ENCODE measurements around the gene SYT2. TPM values are rescaled to one million over a fixed set of nuclear protein-coding genes. Genes with fewer than 3 reads are reported as not detected.

Gene SYT2
- total and polyA plus RNA-seq, 9 of the 15 experiments (the other 6 are each of a cell fraction or from before 2014, with no cell fraction given): not detected

GRCh38 chr1:202692959-202693555 is 17.2 kb downstream of the SYT2 start (continued):
- TF ChIP-seq BCL6 (CRISPR knock-in tag; IDR thresholded peaks at IDR 0.05) (peak; percentile 17; the same call in 1 of the 2 replicates), ZNF143 (CRISPR knock-in tag; IDR thresholded peaks at IDR 0.05) (peak; percentile 41; the same call in 1 of the 2 replicates), NR2C2 (CRISPR knock-in tag; IDR thresholded peaks at IDR 0.05) (peak; percentile 71; the same call in 1 of the 2 replicates), NR2C2 (tag; IDR thresholded peaks at IDR 0.05) (no peak), EHMT2 (IDR thresholded peaks at IDR 0.05) (peak; percentile 99), SRF (CRISPR knock-in tag; IDR thresholded peaks at IDR 0.05) (peak in 1 of 2 experiments; percentile 65; a peak in 1 of 4 replicates), VEZF1 (CRISPR knock-in tag; IDR thresholded peaks at IDR 0.05) (peak; percentile 45), ETV5 (CRISPR knock-in tag; IDR thresholded peaks at IDR 0.05; ENCODE audit: low read depth) (0 out of 2 replicates have a peak, but pooled peaks have one; percentile 30), SP1 (CRISPR knock-in tag; IDR thresholded peaks at IDR 0.05) (0 out of 2 replicates have a peak, but pooled peaks have one; percentile 42), MAZ (CRISPR knock-in tag; conservative IDR thresholded peaks at IDR 0.05 in 1 of 2, IDR thresholded peaks at IDR 0.05 in 1 of 2) (peak in 1 of 2 experiments; percentile 79; a peak in 2 of 4 replicates), HMGXB4 (CRISPR knock-in tag; IDR thresholded peaks at IDR 0.05) (0 out of 2 replicates have a peak, but pooled peaks have one; percentile 39), FOXA3 (CRISPR knock-in tag; conservative IDR thresholded peaks at IDR 0.05 in 1 of 2, IDR thresholded peaks at IDR 0.05 in 1 of 2) (peak in 1 of 2 experiments; percentile 77; a peak in 2 of 4 replicates), TEAD4 (IDR thresholded peaks at IDR 0.05; ENCODE audit: low read length) (no peak), TEAD4 (CRISPR knock-in tag; IDR thresholded peaks at IDR 0.05; ENCODE audit: borderline replicate concordance) (peak; percentile 55; the same call in 1 of the 2 replicates), HES1 (IDR thresholded peaks at IDR 0.05; ENCODE audit: low read depth) (no peak), ZNF518B (CRISPR knock-in tag; IDR thresholded peaks at IDR 0.05) (no peak), MAFG (tag; conservative IDR thresholded peaks at IDR 0.05) (no peak), PRMT5 (CRISPR knock-in tag; IDR thresholded peaks at IDR 0.05) (peak; percentile 90), DLX4 (CRISPR knock-in tag; IDR thresholded peaks at IDR 0.05) (no peak), ZNF224 (CRISPR knock-in tag; IDR thresholded peaks at IDR 0.05) (peak; percentile 63; the same call in 1 of the 2 replicates)
